ENCODE results near the gene DHX36. TPM values are rescaled to one million over a fixed set of nuclear protein-coding genes. Genes with fewer than 3 reads are reported as not detected.

DHX36 gene
- total RNA-seq, 1 donor from 2014 or later = 21.3 TPM

DNA sequence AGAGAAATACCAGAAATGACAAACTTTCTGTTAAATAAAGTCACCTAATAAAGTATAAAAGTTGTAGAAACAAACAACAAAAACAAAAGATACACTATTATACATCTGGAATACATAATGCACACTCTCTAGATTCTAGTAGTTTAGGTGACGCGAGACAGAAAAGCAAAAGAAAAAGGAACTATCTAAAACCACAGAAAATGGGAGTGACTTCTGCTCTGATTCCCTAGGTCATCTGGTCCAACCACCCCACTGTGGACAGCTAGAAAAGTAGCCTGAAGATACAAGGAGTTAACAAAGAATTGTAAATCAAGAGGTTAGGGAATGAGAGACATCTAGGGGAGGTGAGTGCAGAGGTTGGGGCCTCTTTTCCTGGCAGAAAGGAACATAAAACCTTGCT is 39.1 kb downstream of the DHX36 start:
- DNase-seq (ENCODE audit: low read depth in 2 of 2) = no peak

- no peak for DNase-seq (ENCODE audit: low read depth in 2 of 2)
Observed at GRCh38 chr3:154280161-154280560, 44.1 kb downstream of the DHX36 start.

DNA sequence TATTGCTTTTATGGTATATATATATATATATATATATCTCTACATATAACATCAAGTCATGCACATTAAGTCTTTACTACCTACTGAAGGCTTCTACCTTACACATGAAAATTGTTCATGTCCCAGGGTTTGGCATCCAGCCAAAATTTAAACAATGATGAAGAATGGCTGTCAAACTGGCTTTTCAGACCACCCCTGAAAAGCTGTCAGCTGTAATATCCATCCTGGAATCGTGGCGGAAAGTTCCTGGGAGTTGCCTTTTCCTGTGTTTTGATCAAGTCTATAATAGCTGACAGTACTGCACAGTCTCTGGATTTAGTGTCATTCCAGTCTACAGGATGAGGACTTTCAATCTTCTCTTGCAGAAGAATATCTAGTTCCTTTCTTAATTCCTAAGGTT is 48.3 kb downstream of the DHX36 start:
- DNase-seq (ENCODE audit: low read depth in 2 of 2) = peak; percentile 30 to 41

GRCh38 chr3:154275292-154275691 is 49.0 kb downstream of the DHX36 start:
- DNase-seq (ENCODE audit: low read depth in 2 of 2) = no peak

DNA sequence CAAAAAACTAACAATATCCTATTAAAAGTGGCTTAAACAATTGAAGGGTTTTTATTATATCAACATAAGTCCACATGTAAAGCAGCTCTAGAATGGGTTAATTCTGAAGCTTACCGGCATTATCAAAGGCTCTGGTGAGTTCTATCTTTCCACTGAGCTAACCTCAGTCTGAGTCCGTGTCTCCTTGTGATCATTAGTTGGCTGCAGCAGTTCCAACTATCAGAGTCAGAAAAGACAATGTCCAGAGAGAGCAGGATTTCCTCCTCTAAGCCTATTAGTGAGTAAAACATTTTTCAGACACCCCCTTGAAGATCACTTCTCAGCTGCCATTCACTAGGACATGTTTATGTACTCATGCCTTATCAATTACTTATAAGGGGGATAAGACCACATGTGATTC is 49.9 kb downstream of the DHX36 start:
- DNase-seq (ENCODE audit: low read depth in 2 of 2) = peak in 1 of 2 donors; percentile 3

- DNase-seq (ENCODE audit: low read depth in 2 of 2) = no peak
Observed at GRCh38 chr3:154273381-154273780, 50.9 kb downstream of the DHX36 start.

- DNase-seq (ENCODE audit: low read depth in 2 of 2) = no peak
Observed at GRCh38 chr3:154254527-154254926, 69.8 kb downstream of the DHX36 start.

GRCh38 chr3:154252759-154253638 is 71.3 kb downstream of the DHX36 start:
- DNase-seq (ENCODE audit: low read depth in 2 of 2) = peak; percentile 65 to 85

DNA sequence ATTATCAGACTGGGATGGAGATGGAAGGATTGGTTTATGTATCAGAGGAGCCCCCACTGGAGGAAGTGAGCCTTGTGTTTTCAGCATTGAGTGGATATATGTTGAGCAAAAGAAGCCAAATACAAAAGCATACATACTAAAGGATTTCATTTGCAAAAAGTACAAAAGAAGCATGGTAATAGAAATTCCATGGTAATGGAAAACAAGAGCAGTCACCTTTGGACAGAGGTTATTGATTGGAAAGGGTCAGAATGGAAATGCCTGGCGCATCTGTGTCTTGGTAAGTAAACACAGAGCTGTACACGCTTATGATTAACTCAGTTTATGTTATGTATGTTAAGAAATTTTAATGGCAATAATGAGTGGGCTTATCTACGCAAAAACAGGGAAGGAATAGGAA is 72.7 kb downstream of the DHX36 start:
- DNase-seq (ENCODE audit: low read depth in 2 of 2) = no peak

- DNase-seq (ENCODE audit: low read depth in 2 of 2) = no peak
Observed at GRCh38 chr3:154250291-154250690, 74.0 kb downstream of the DHX36 start.

DNA sequence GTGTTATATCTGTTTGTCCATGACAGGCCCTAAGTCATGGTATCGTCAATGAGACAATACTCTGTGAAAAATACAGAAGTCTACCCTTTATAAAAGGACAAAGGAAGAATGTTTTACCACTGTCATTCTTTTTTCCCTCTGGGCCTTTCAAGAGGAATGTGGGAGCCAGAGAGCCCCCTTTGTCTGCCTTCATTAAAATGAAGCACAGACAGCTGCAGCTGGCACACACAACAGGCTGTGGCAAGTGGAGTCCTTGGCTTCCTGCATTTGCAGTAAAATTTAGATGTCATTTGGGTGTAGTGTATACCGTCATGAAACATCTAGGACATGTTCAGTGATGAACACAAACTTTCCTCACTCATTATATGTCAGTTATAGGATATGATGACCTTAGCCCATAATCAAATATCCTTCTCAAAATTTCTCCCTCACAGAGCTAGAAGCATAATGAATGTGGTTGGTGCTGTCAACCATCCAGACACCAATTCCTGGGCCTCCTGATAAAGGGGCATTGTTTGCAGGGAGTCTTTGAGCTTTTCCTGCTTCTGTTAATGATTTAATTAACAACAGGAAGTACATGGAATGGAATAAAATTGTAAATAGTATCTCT is 76.4 kb downstream of the DHX36 start:
- no peak for DNase-seq (ENCODE audit: low read depth in 2 of 2)

DNA sequence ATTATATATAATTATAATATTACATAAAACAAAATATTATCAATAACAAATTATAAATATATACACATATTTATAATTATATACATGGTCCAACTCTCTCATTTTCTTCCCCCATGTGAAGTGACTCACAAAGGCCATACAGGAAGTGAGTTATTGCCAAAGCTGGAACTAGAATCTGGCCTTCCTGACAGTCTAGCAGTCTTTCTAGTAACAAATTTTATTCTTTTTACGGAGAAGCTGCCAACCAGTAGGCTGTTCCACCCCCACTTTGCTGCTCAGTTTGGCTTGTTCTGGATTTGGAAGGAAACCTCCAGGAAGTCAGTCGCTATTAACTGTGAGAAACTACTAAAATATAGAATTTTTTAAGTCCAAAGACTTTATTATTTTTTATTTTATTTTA is 79.6 kb downstream of the DHX36 start:
- peak; percentile 7 to 60 for DNase-seq (ENCODE audit: low read depth in 2 of 2)

DNA sequence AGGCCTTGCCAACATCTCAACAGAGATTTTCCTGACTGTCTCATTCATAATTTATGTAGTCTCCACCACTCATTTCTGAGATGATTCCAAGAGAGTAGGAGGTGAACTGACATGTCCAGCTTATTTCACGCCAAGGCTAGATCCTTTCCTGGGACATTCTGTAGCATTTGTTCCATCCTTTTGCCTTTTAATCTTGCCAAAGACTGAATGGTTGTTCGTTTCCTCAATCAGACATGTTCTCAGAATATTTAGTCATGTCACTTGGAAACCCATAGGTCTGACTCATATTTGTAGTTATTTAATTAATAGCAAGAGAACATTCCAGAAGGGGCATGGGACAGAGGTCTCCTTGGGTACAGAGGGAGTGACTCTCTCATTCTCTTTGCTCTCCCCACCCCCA is 80.9 kb downstream of the DHX36 start:
- DNase-seq (ENCODE audit: low read depth in 2 of 2) = no peak

DNA sequence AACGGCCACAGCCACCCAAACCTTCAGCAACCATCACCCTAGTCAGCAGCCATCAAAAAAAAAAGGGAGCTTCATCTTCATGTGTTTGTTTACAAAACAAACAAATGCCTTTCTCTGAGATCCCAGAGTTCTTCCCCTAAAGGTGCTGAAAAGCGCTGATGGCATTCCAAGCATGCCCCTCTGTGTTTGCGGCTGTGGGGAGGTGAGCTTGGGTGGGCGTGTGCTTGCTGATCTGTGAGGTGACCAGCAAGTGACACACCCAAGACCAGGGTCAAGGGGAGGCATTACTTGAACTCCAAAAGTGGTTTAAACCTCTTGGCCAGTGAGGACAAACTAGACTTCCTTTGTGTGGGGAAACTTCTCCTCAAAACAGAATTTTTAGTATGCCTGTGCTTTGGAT is 81.5 kb downstream of the DHX36 start:
- DNase-seq (ENCODE audit: low read depth in 2 of 2) = no peak

- no peak for DNase-seq (ENCODE audit: low read depth in 2 of 2)
Observed at GRCh38 chr3:154241496-154241895, 82.8 kb downstream of the DHX36 start.

DNA sequence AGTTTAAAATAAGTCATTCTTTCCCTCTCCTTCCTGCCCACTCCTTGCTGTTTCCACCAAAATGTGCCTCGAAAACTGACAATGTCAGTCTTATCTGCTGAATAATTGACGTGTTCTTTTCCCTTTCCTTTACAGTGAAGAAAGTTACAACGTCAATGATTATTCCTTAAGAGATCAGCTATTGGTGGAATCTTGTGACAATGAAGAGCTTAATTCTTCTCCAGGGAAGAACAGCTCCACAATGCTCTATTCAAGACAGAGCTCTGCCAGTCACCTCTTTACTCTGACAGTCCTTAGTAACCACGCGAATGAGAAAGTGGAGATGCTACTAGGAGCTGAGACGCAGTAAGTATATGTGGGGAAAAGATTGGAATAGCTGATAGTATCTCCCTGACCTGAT is 84.1 kb downstream of the DHX36 start:
- no peak for DNase-seq (ENCODE audit: low read depth in 2 of 2)

- peak in 1 of 2 donors; percentile 13 for DNase-seq (ENCODE audit: low read depth in 2 of 2)
Observed at GRCh38 chr3:154236331-154236730, 88.0 kb downstream of the DHX36 start.

DNA sequence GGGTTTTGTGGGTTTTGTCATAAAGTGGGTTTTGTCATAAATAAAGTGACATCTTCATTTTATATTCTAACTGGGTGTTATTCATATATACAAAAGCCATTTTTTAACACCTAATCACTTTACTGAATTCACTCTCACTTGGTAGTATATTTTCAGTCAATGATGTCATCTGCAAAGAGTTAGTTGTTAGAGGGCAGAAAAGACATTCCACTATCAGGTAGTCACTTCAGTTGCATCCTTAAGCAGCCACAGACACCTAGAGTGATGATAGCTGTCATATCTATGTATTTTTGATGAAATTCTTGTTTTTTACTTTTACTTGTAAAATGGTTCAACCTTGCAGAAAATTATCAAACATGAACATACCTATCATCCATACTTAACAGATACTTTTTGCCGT is 89.0 kb downstream of the DHX36 start:
- no peak for DNase-seq (ENCODE audit: low read depth in 2 of 2)

- DNase-seq (ENCODE audit: low read depth in 2 of 2) = no peak
Observed at GRCh38 chr3:154229217-154229590, 95.1 kb downstream of the DHX36 start.

- no peak for DNase-seq (ENCODE audit: low read depth in 2 of 2)
Observed at GRCh38 chr3:154228561-154229216, 95.6 kb downstream of the DHX36 start.

DNA sequence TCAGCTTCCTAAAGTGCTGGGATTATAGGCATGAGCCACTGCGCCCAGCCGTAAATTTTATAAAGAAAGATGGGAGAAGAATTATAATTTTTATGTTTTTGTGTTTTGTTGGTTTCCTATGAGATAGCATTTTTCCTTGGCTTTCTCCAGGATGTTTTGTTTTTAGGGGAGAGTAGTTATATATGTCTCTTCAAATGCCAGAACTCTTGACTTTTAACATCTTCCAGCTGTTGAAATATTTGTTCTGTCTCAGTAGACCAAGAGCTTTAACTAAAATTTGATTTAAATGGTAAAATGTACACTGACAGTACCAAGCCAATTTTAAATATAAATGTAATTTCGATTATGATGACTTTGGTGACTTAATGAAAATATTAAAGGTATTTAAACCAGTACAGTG is 96.8 kb downstream of the DHX36 start:
- DNase-seq (ENCODE audit: low read depth in 2 of 2) = no peak

GRCh38 chr3:154225536-154225935 is 98.8 kb downstream of the DHX36 start:
- DNase-seq (ENCODE audit: low read depth in 2 of 2) = no peak

- DNase-seq (ENCODE audit: low read depth in 2 of 2) = no peak
Observed at GRCh38 chr3:154224866-154225265, 99.4 kb downstream of the DHX36 start.
